ENCODE measurements around the gene C17orf107. TPM values are rescaled to one million over a fixed set of nuclear protein-coding genes. Genes with fewer than 3 reads are reported as not detected.

Gene C17orf107
- total and polyA plus RNA-seq, 3 donors from 2014 or later = 1.5 to 4.1 (median 2.8) TPM

GRCh38 chr17:4933646-4934045, 34.3 kb downstream of the C17orf107 start:
- DNase-seq = no peak
- no peaks in the 10 kb centered on the region for H3K36me3 ChIP-seq (ENCODE audit: low read depth, missing control alignments)
- H3K4me3 ChIP-seq = no peak overlapping the region
- no peak overlapping the region for H3K27ac ChIP-seq
- peaks cover 4% of the 10 kb centered on the region for H3K4me1 ChIP-seq
- no peaks in the 10 kb centered on the region for H3K9me3 ChIP-seq
- no peaks in the 10 kb centered on the region for H3K27me3 ChIP-seq
- TF ChIP-seq CTCF (IDR thresholded peaks at IDR 0.05) (no peak), POLR2A (IDR thresholded peaks at IDR 0.05) (no peak)
- WGBS, 2 donors = 86 to 87% methylated on average over 12 to 16 of the region's 16 CpGs
- intact Hi-C loops (cut with DNase I; ENCODE audit: low total_unique reads) = no loop called here

GRCh38 chr17:4934173-4934979, 35.0 kb downstream of the C17orf107 start:
- intact Hi-C loops (cut with DNase I; ENCODE audit: low total_unique reads) = no loop called here
- peaks cover 11% of the 10 kb centered on the region for H3K4me1 ChIP-seq
- no peak overlapping the region for H3K4me3 ChIP-seq
- no peaks in the 10 kb centered on the region for H3K9me3 ChIP-seq
- WGBS, 2 donors = 52 to 53% methylated on average over 13 to 14 of the region's 14 CpGs
- TF ChIP-seq POLR2A (IDR thresholded peaks at IDR 0.05) = no peak
- no peak overlapping the region for H3K27ac ChIP-seq
- no peak for DNase-seq
- H3K27me3 ChIP-seq = no peaks in the 10 kb centered on the region
- no peaks in the 10 kb centered on the region for H3K36me3 ChIP-seq (ENCODE audit: low read depth, missing control alignments)

- H3K27me3 ChIP-seq = no peaks in the 10 kb centered on the region
- intact Hi-C loops (cut with DNase I; ENCODE audit: low total_unique reads) = no loop called here
Observed at GRCh38 chr17:4935650-4936049, 36.3 kb downstream of the C17orf107 start.

GRCh38 chr17:4936436-4936835, 37.1 kb downstream of the C17orf107 start:
- WGBS, 2 donors = 88% methylated on average over 3 of the region's 3 CpGs
- H3K4me1 ChIP-seq = peaks cover 11% of the 10 kb centered on the region
- H3K36me3 ChIP-seq (ENCODE audit: low read depth, missing control alignments) = no peaks in the 10 kb centered on the region
- no peak overlapping the region for H3K27ac ChIP-seq
- no peaks in the 10 kb centered on the region for H3K9me3 ChIP-seq
- no peak for DNase-seq
- intact Hi-C loops (cut with DNase I; ENCODE audit: low total_unique reads) = no loop called here
- H3K27me3 ChIP-seq = no peaks in the 10 kb centered on the region
- TF ChIP-seq POLR2A (IDR thresholded peaks at IDR 0.05) = no peak
- TF ChIP-seq CTCF (IDR thresholded peaks at IDR 0.05) = no peak
- H3K4me3 ChIP-seq = no peak overlapping the region

More at GRCh38 chr17:4935650-4936049, 36.3 kb downstream of the C17orf107 start:
- Histone ChIP-seq H3K27ac (no peak overlapping the region), H3K4me1 (peaks cover 11% of the 10 kb centered on the region), H3K9me3 (no peaks in the 10 kb centered on the region), H3K4me3 (no peak overlapping the region), H3K36me3 (ENCODE audit: low read depth, missing control alignments) (no peaks in the 10 kb centered on the region)
- no peak for TF ChIP-seq POLR2A (IDR thresholded peaks at IDR 0.05)
- TF ChIP-seq CTCF (IDR thresholded peaks at IDR 0.05) = no peak
- DNase-seq = no peak

- no peak for DNase-seq
- 93 to 97% methylated on average over 13 to 16 of the region's 16 CpGs for WGBS, 2 donors
- Histone ChIP-seq H3K4me1 (peaks cover 14% of the 10 kb centered on the region), H3K27me3 (no peaks in the 10 kb centered on the region), H3K27ac (no peak overlapping the region), H3K36me3 (ENCODE audit: low read depth, missing control alignments) (no peaks in the 10 kb centered on the region), H3K9me3 (no peaks in the 10 kb centered on the region), H3K4me3 (no peak overlapping the region)
- intact Hi-C loops (cut with DNase I; ENCODE audit: low total_unique reads) = no loop called here
- TF ChIP-seq POLR2A (IDR thresholded peaks at IDR 0.05) = no peak
- no peak for TF ChIP-seq CTCF (IDR thresholded peaks at IDR 0.05)
Observed at GRCh38 chr17:4937553-4937952, 38.2 kb downstream of the C17orf107 start.
